Activated CD4-positive, alpha-beta memory T cell treated with anti-CD3 and anti-CD28 coated beads for 36 hours (primary cell): Measurements from ENCODE around the gene PDGFRA. TPM values are rescaled to one million over a fixed set of nuclear protein-coding genes. Genes with fewer than 3 reads are reported as not detected.
"Not testable (repeated sequence)": the region's sequence is repeated elsewhere in the genome, so short reads cannot be mapped to it uniquely, and the experiment has no call there.

ENCODE experiments used
- CTCF ChIA-PET: fragments of 350-600 bp; sonication (Branson Sonifier 250); formaldehyde crosslinking; loops from one replicate; lab custom pipeline; 2021; ENCODE audit warnings: antibody characterized with exemption, inconsistent platforms; lab: Charles Lee
- POLR2A ChIA-PET: fragments of 350-600 bp; sonication (Branson Sonifier 250); formaldehyde crosslinking; loops from one replicate; lab custom pipeline; 2021; ENCODE audit warnings: antibody characterized with exemption; lab: Charles Lee
- DNase-seq: peaks from one replicate; pipeline ENCODE4 v3.0.0-alpha.2; 2020
- H3K27ac Mint-ChIP-seq: one replicate; pipeline ENCODE4 v1.8.0; 2021; ENCODE audit warnings: mixed read lengths
- H3K27me3 Mint-ChIP-seq: one replicate; pipeline ENCODE4 v1.8.0; 2021; ENCODE audit warnings: mixed read lengths
- H3K36me3 Mint-ChIP-seq: one replicate; pipeline ENCODE4 v1.8.0; 2021; ENCODE audit warnings: mixed read lengths
- H3K4me1 Mint-ChIP-seq: one replicate; pipeline ENCODE4 v1.8.0; 2021; ENCODE audit warnings: low read depth, mixed read lengths
- H3K4me3 Mint-ChIP-seq: one replicate; pipeline ENCODE4 v1.8.0; 2021; ENCODE audit warnings: mild to moderate bottlenecking, mixed read lengths
- H3K9me3 Mint-ChIP-seq: one replicate; pipeline ENCODE4 v1.8.0; 2021; ENCODE audit warnings: mixed read lengths
- intact Hi-C: fragments of 100-400 bp; cut with micrococcal nuclease; formaldehyde crosslinking; loops from one replicate; pipeline ENCODE4 v1.15.1; 2023
- total RNA-seq, 2 experiments: library from RNA; stranded (reverse); gene quantifications; one replicate each; pipeline ENCODE4 v1.2.3, GENCODE V29; 2021

The PDGFRA gene
- total RNA-seq, 2 experiments from 2014 or later = not detected

- ChIA-PET POLR2A (no interaction called here), CTCF (interaction anchor here (1.5 kb wide), 1 partner anchor 11 kb away, joined by 3 read pairs; no protein-coding TSS in a partner anchor)
- Mint-ChIP-seq H3K4me3 (no peak overlapping the region), H3K36me3 (no peaks in the 10 kb centered on the region), H3K9me3 (peaks cover 15% of the 10 kb centered on the region), H3K27ac (no peak overlapping the region), H3K27me3 (no peaks in the 10 kb centered on the region), H3K4me1 (no peaks in the 10 kb centered on the region)
- no peak for DNase-seq
- intact Hi-C loops = no loop called here
Measured at GRCh38 chr4:54308110-54308509, 79.0 kb downstream of the PDGFRA start.

- H3K27me3 Mint-ChIP-seq = peaks cover 7% of the 10 kb centered on the region
- H3K4me1 Mint-ChIP-seq = peaks cover 11% of the 10 kb centered on the region
- no peak for DNase-seq
- POLR2A ChIA-PET = no interaction called here
- no peak overlapping the region for H3K4me3 Mint-ChIP-seq
- CTCF ChIA-PET = interaction anchor here (0.6 kb wide), 1 partner anchor 1096 kb away, joined by 5 read pairs; no protein-coding TSS in a partner anchor
- H3K9me3 Mint-ChIP-seq = no peaks in the 10 kb centered on the region
- no peak overlapping the region for H3K27ac Mint-ChIP-seq
- intact Hi-C loops = loop anchor here (1.0 to 10.0 kb wide), 2 partner anchors 41 to 629 kb away; no protein-coding TSS in a partner anchor
- H3K36me3 Mint-ChIP-seq = no peaks in the 10 kb centered on the region
Measured at GRCh38 chr4:54315561-54316538, 86.8 kb downstream of the PDGFRA start.

- H3K36me3 Mint-ChIP-seq = no peaks in the 10 kb centered on the region
- intact Hi-C loops = loop anchor here (10.0 kb wide), 1 partner anchor 627 kb away; no protein-coding TSS in a partner anchor
- H3K4me1 Mint-ChIP-seq = peaks cover 11% of the 10 kb centered on the region
- CTCF ChIA-PET = interaction anchor here (1.9 kb wide), 2 partner anchors 11 to 123 kb away, joined by 8 to 12 read pairs; no protein-coding TSS in a partner anchor
- H3K4me3 Mint-ChIP-seq = no peak overlapping the region
- H3K27me3 Mint-ChIP-seq = peaks cover 7% of the 10 kb centered on the region
- H3K27ac Mint-ChIP-seq = no peak overlapping the region
- H3K9me3 Mint-ChIP-seq = no peaks in the 10 kb centered on the region
- no peak for DNase-seq
- POLR2A ChIA-PET = no interaction called here
Measured at GRCh38 chr4:54317690-54318089, 88.6 kb downstream of the PDGFRA start.

- no peaks in the 10 kb centered on the region for H3K36me3 Mint-ChIP-seq
Measured at GRCh38 chr4:54318904-54319303, 89.8 kb downstream of the PDGFRA start.

GRCh38 chr4:54320826-54321685 lies 92.0 kb downstream of the PDGFRA start:
- Mint-ChIP-seq H3K4me1 (peaks cover 2% of the 10 kb centered on the region), H3K4me3 (no peak overlapping the region), H3K36me3 (no peaks in the 10 kb centered on the region), H3K27ac (no peak overlapping the region), H3K27me3 (no peaks in the 10 kb centered on the region), H3K9me3 (no peaks in the 10 kb centered on the region)
- intact Hi-C loops = no loop called here
- DNase-seq = no peak
- ChIA-PET POLR2A (no interaction called here), CTCF (interaction anchor here (0.6 to 2.2 kb wide), 3 partner anchors 87 to 376 kb away, joined by 3 to 6 read pairs (median 3); no protein-coding TSS in a partner anchor)

More at GRCh38 chr4:54318904-54319303, 89.8 kb downstream of the PDGFRA start:
- peaks cover 11% of the 10 kb centered on the region for H3K4me1 Mint-ChIP-seq
- POLR2A ChIA-PET = no interaction called here
- intact Hi-C loops = loop anchor here (10.0 kb wide), 1 partner anchor 626 kb away; no protein-coding TSS in a partner anchor
- DNase-seq = peak; percentile 29
- H3K27ac Mint-ChIP-seq = no peak overlapping the region
- no peaks in the 10 kb centered on the region for H3K9me3 Mint-ChIP-seq
- no peak overlapping the region for H3K4me3 Mint-ChIP-seq
- CTCF ChIA-PET = interaction anchor here (0.7 to 1.9 kb wide), 9 partner anchors 10 to 646 kb away, joined by 3 to 12 read pairs (median 3); no protein-coding TSS in a partner anchor
- peaks cover 6% of the 10 kb centered on the region for H3K27me3 Mint-ChIP-seq

GRCh38 chr4:54322818-54323417 lies 93.8 kb downstream of the PDGFRA start:
- Mint-ChIP-seq H3K27ac (no peak overlapping the region), H3K27me3 (no peaks in the 10 kb centered on the region), H3K9me3 (no peaks in the 10 kb centered on the region), H3K4me3 (no peak overlapping the region), H3K36me3 (no peaks in the 10 kb centered on the region), H3K4me1 (no peaks in the 10 kb centered on the region)
- ChIA-PET CTCF (interaction anchor here (1.0 to 2.2 kb wide), 4 partner anchors 10 to 638 kb away, joined by 3 to 6 read pairs (median 4); no protein-coding TSS in a partner anchor), POLR2A (no interaction called here)
- intact Hi-C loops = loop anchor here (2.0 kb wide), 3 partner anchors 118 to 996 kb away; no protein-coding TSS in a partner anchor
- DNase-seq = peak; percentile 63

DNA sequence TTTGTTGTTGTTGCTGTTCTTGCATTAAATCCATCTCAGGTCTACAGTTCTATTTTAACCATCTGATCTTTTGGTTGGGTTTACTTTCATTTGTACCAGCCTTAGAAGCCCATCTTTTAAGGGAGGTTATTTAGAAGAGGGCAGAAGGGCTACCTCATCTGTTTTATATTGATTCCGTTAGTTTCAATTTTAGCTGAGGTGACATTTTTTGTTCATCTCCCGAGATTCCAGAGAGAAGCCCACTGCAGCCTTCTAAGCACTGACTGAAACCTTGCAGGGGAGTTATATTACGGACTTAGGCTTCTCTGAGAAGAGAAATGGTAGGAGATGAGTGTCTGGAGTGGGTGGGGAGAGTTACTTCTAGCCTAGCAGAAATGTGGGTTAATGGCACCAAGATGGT lies 101.8 kb downstream of the PDGFRA start:
- H3K4me1 Mint-ChIP-seq = no peaks in the 10 kb centered on the region
- no peaks in the 10 kb centered on the region for H3K36me3 Mint-ChIP-seq
- no peaks in the 10 kb centered on the region for H3K9me3 Mint-ChIP-seq
- ChIA-PET CTCF (no interaction called here), POLR2A (no interaction called here)
- H3K27me3 Mint-ChIP-seq = peaks cover 4% of the 10 kb centered on the region
- DNase-seq = no peak
- no peak overlapping the region for H3K4me3 Mint-ChIP-seq
- no peak overlapping the region for H3K27ac Mint-ChIP-seq
- intact Hi-C loops = no loop called here

DNA sequence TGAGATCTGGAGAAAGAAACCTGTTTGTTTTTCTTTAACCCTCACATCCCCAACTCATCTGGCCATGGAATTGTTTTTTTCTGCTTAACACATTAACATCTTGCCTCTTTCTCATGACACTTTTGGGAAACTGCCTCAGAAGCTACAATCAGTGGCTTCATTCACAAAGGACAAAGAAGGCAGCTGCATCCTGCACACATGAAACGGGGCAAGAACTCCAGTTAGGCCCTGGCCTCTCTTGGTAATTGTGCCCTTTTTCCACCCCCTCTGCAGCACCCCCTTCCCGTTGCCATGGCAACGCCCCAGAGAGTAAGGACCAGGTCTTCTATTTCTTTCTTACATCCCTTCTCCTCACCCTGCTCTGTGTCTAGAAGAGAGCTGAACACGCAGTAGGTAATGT lies 103.4 kb downstream of the PDGFRA start:
- POLR2A ChIA-PET = no interaction called here

GRCh38 chr4:54333657-54334056 lies 104.6 kb downstream of the PDGFRA start:
- intact Hi-C loops = no loop called here
- POLR2A ChIA-PET = no interaction called here

More for the DNA sequence above, 103.4 kb downstream of the PDGFRA start:
- no peak for DNase-seq
- Mint-ChIP-seq H3K27me3 (peaks cover 4% of the 10 kb centered on the region), H3K9me3 (no peaks in the 10 kb centered on the region), H3K27ac (no peak overlapping the region), H3K4me3 (no peak overlapping the region), H3K4me1 (no peaks in the 10 kb centered on the region), H3K36me3 (no peaks in the 10 kb centered on the region)
- CTCF ChIA-PET = interaction anchor here (1.0 kb wide), 1 partner anchor 9 kb away, joined by 4 read pairs; no protein-coding TSS in a partner anchor
- intact Hi-C loops = no loop called here

DNA sequence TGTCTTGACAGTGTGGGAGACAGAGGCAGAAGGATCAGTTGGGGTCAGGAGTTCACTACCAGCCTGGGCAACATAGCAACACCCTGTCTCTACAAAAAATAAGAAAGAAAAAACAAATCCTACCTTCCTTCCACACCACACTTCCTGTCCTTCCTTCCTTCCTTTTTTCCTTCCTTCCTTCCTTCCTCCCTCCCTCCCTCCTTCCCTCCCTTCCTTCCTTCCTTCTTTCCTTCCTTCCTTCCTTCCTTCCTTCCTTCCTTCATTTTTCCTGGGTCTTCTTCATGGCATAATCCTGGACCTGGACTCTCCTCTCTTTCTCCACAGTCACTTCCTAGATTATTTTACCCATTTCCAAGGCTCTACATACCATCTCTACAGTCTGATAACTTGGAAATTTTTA lies 105.7 kb downstream of the PDGFRA start:
- H3K9me3 Mint-ChIP-seq, H3K27ac Mint-ChIP-seq, H3K27me3 Mint-ChIP-seq, DNase-seq, intact Hi-C loops, H3K4me3 Mint-ChIP-seq, H3K4me1 Mint-ChIP-seq, CTCF ChIA-PET, POLR2A ChIA-PET, H3K36me3 Mint-ChIP-seq: not testable (repeated sequence)

More at GRCh38 chr4:54333657-54334056, 104.6 kb downstream of the PDGFRA start:
- Mint-ChIP-seq H3K27ac (no peak overlapping the region), H3K27me3 (peaks cover 4% of the 10 kb centered on the region), H3K4me1 (no peaks in the 10 kb centered on the region), H3K4me3 (no peak overlapping the region), H3K9me3 (no peaks in the 10 kb centered on the region), H3K36me3 (no peaks in the 10 kb centered on the region)
- DNase-seq = no peak
- CTCF ChIA-PET = interaction anchor here (1.0 kb wide), 1 partner anchor 10 kb away, joined by 4 read pairs; no protein-coding TSS in a partner anchor

DNA sequence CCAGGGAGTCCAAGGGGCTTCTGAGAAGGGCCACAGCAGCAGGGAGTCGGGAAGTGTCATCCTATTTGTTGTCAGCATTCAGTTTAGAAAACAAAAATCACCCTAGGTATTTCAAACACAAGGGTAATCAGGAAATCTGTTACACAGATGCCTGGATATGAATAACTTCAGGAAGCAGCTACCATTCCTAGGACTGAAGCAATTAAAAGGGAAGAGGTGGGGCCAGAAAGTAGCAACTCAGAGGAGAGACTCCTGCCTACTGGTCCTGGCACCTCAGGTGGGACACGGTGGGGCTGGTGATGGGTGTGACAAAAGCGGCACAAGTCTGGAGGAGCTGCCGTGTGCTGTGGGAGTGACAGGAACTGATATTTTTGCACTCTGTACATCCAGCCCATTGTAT lies 107.9 kb downstream of the PDGFRA start:
- CTCF ChIA-PET = no interaction called here
- intact Hi-C loops = no loop called here

More for the DNA sequence above, 107.9 kb downstream of the PDGFRA start:
- no peak for DNase-seq
- Mint-ChIP-seq H3K4me3 (no peak overlapping the region), H3K9me3 (no peaks in the 10 kb centered on the region), H3K4me1 (no peaks in the 10 kb centered on the region), H3K36me3 (no peaks in the 10 kb centered on the region), H3K27ac (no peak overlapping the region), H3K27me3 (peaks cover 8% of the 10 kb centered on the region)
- POLR2A ChIA-PET = no interaction called here
